Cerebellar nuclear complex (tissue), 1 donor: ENCODE measurements around the gene KSR2.
A peak's percentile ranks its signal among the peaks of the same experiment; 100 is the strongest.

Experiments
- DNase-seq, 2 experiments: peaks; one replicate each; lab custom pipeline; 2025; lab: John Stamatoyannopoulos, UW

KSR2 gene

GRCh38 chr12:117580015-117580717 lies 388.6 kb downstream of the KSR2 start:
- peak; percentile 23 to 77 for DNase-seq

GRCh38 chr12:117577122-117577657 lies 391.6 kb downstream of the KSR2 start:
- DNase-seq: no peak

- DNase-seq: no peak
These were observed 392.7 kb downstream of the KSR2 start for GRCh38 chr12:117576053-117576452.

GRCh38 chr12:117574655-117575054 lies 394.1 kb downstream of the KSR2 start:
- no peak for DNase-seq

GRCh38 chr12:117572755-117573154 lies 396.0 kb downstream of the KSR2 start:
- no peak for DNase-seq

- no peak for DNase-seq
These were observed 397.5 kb downstream of the KSR2 start for GRCh38 chr12:117571321-117571720.

- DNase-seq: no peak
These were observed 398.2 kb downstream of the KSR2 start for GRCh38 chr12:117570608-117571007.

GRCh38 chr12:117567644-117568216 lies 401.1 kb downstream of the KSR2 start:
- no peak for DNase-seq

- DNase-seq: no peak
These were observed 403.9 kb downstream of the KSR2 start for GRCh38 chr12:117564881-117565280.

GRCh38 chr12:117563706-117564105 lies 405.1 kb downstream of the KSR2 start:
- DNase-seq: no peak

GRCh38 chr12:117563007-117563406 lies 405.8 kb downstream of the KSR2 start:
- DNase-seq: no peak

- DNase-seq: no peak
These were observed 406.8 kb downstream of the KSR2 start for GRCh38 chr12:117561990-117562389.

- no peak for DNase-seq
These were observed 408.8 kb downstream of the KSR2 start for GRCh38 chr12:117559978-117560377.

- no peak for DNase-seq
These were observed 412.9 kb downstream of the KSR2 start for GRCh38 chr12:117555889-117556288.

GRCh38 chr12:117552971-117553370 lies 415.8 kb downstream of the KSR2 start:
- DNase-seq: peak in 1 of 2 experiments; percentile 5

GRCh38 chr12:117551665-117552064 lies 417.1 kb downstream of the KSR2 start:
- no peak for DNase-seq

GRCh38 chr12:117547209-117547608 lies 421.6 kb downstream of the KSR2 start:
- no peak for DNase-seq

- DNase-seq: no peak
These were observed 423.6 kb downstream of the KSR2 start for GRCh38 chr12:117545216-117545615.

GRCh38 chr12:117540011-117540410 lies 428.8 kb downstream of the KSR2 start:
- DNase-seq: no peak

GRCh38 chr12:117538926-117539325 lies 429.9 kb downstream of the KSR2 start:
- DNase-seq: no peak

- no peak for DNase-seq
These were observed 430.6 kb downstream of the KSR2 start for GRCh38 chr12:117538032-117538690.

GRCh38 chr12:117533687-117534086 lies 435.1 kb downstream of the KSR2 start:
- DNase-seq: no peak

GRCh38 chr12:117530796-117531195 lies 438.0 kb downstream of the KSR2 start:
- DNase-seq: no peak
